NCI-H1930 (cell line): Measurements from ENCODE around the gene CPTP.

Source experiments
- DNase-seq, 2 experiments: peaks; one replicate each; lab custom pipeline; 2025; lab: John Stamatoyannopoulos, UW

Gene CPTP

GRCh38 chr1:1324524-1325287, at the start of gene CPTP, which contains the start of gene INTS11:
Gene CPTP, plus strand, starts transcription at chr1:1324802. Its CDS starts 2,109 bp downstream, at chr1:1326911.
Gene INTS11, minus strand, starts transcription at chr1:1324660. Its CDS starts 52 bp downstream, at chr1:1324608.
- DNase-seq = peak; percentile 82 to 93

- DNase-seq = no peak
Observed at GRCh38 chr1:1274931-1275431, 49.6 kb upstream of the CPTP start.

- DNase-seq = no peak
Observed at GRCh38 chr1:1275836-1276235, 48.8 kb upstream of the CPTP start.

GRCh38 chr1:1278620-1279019, 46.0 kb upstream of the CPTP start:
- DNase-seq = no peak

GRCh38 chr1:1279028-1279427, 45.6 kb upstream of the CPTP start:
- no peak for DNase-seq

- no peak for DNase-seq
Observed at GRCh38 chr1:1280782-1281481, 43.7 kb upstream of the CPTP start.

GRCh38 chr1:1281533-1282321, 42.9 kb upstream of the CPTP start:
- DNase-seq = no peak

- DNase-seq = no peak
Observed at GRCh38 chr1:1282998-1283397, 41.6 kb upstream of the CPTP start.

GRCh38 chr1:1283821-1284220, 40.8 kb upstream of the CPTP start:
- DNase-seq = no peak

GRCh38 chr1:1284221-1285101, 40.1 kb upstream of the CPTP start:
- DNase-seq = no peak

- DNase-seq = no peak
Observed at GRCh38 chr1:1285102-1285571, 39.5 kb upstream of the CPTP start.

GRCh38 chr1:1285611-1286311, 38.8 kb upstream of the CPTP start:
- no peak for DNase-seq

- no peak for DNase-seq
Observed at GRCh38 chr1:1286313-1287261, 38.0 kb upstream of the CPTP start.

GRCh38 chr1:1287288-1288110, 37.1 kb upstream of the CPTP start:
- DNase-seq = no peak

- DNase-seq = peak in 1 of 2 experiments; percentile 22
Observed at GRCh38 chr1:1290238-1290731, 34.3 kb upstream of the CPTP start.

GRCh38 chr1:1291023-1291528, 33.5 kb upstream of the CPTP start:
- DNase-seq = no peak

- peak; percentile 55 to 58 for DNase-seq
Observed at GRCh38 chr1:1291548-1292441, 32.8 kb upstream of the CPTP start.
